IPS-18a (cell line): ENCODE measurements around the gene RNF123.
"Not testable (repeated sequence)": the region's sequence is repeated elsewhere in the genome, so short reads cannot be mapped to it uniquely, and the experiment has no call there.

Source experiments
- H3K27ac ChIP-seq: one replicate; pipeline ENCODE4 v1.5.1; 2013; ENCODE audit warnings: low read length
- H3K27me3 ChIP-seq: one replicate; pipeline ENCODE4 v1.6.1; 2013; ENCODE audit warnings: mild to moderate bottlenecking, low read length; ENCODE audit not compliant: control insufficient read depth, insufficient read depth
- H3K36me3 ChIP-seq: one replicate; pipeline ENCODE4 v1.6.1; 2013; ENCODE audit warnings: low read depth, low read length; ENCODE audit not compliant: control insufficient read depth
- H3K4me1 ChIP-seq: one replicate; pipeline ENCODE4 v1.6.1; 2013; ENCODE audit warnings: low read depth, low read length; ENCODE audit not compliant: control insufficient read depth
- H3K4me3 ChIP-seq: one replicate; pipeline ENCODE4 v1.5.1; 2013; ENCODE audit warnings: low read length
- H3K9ac ChIP-seq: one replicate; pipeline ENCODE4 v1.6.1; 2013; ENCODE audit warnings: mild to moderate bottlenecking, low read length, moderate library complexity
- H3K9me3 ChIP-seq: one replicate; pipeline ENCODE4 v1.6.1; 2013; ENCODE audit warnings: low read depth, low read length; ENCODE audit not compliant: control insufficient read depth

Gene RNF123

GRCh38 chr3:49685846-49686245 lies 3.5 kb upstream of the RNF123 start:
- not testable (repeated sequence) for H3K4me1 ChIP-seq, H3K27me3 ChIP-seq, H3K9me3 ChIP-seq, H3K27ac ChIP-seq, H3K9ac ChIP-seq, H3K4me3 ChIP-seq
- peaks cover 25% of the 10 kb centered on the region for H3K36me3 ChIP-seq

GRCh38 chr3:49686346-49686745 lies 3.0 kb upstream of the RNF123 start:
- H3K4me3 ChIP-seq: peak overlapping the region; percentile 75
- not testable (repeated sequence) for H3K27me3 ChIP-seq, H3K9me3 ChIP-seq, H3K9ac ChIP-seq, H3K4me1 ChIP-seq, H3K27ac ChIP-seq
- peaks cover 24% of the 10 kb centered on the region for H3K36me3 ChIP-seq

DNA sequence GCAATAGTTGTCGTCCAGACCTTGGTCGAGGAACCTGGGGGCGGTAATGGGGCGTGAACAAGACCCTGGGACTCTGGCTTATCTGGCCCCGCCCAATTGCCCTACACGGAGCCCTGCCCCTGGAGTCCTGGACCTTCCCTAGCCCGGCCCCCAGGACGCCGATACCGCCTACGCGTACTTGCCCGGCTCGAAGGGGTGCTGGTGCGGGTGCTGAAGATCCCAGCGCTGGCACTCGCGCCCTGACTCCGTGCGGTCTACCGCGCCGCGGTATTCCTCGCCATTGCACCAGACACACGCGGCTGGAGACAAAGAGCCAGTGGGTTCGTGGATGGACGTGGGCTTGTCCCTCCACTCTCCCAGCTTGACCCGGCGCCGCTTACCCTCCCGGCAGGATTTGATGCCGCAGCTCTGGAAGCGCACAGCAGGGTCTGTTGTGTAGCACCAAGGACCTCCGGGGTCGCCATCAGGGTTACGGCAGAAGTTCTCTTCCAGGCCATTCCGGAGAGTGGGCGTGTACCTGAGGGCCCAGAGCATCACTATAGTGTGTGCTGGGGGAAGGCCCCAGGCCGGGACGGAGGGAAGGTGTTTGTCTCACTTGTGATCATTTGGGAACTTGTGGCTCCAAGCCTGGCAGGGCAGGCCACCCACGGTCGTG lies 2.5 kb upstream of the RNF123 start:
- peak overlapping the region; percentile 75 for H3K4me3 ChIP-seq
- H3K9me3 ChIP-seq, H3K27me3 ChIP-seq, H3K4me1 ChIP-seq: not testable (repeated sequence)
- peaks cover 19% of the 10 kb centered on the region for H3K36me3 ChIP-seq
- peak overlapping the region; percentile 59 for H3K27ac ChIP-seq
- peak overlapping the region; percentile 50 for H3K9ac ChIP-seq

DNA sequence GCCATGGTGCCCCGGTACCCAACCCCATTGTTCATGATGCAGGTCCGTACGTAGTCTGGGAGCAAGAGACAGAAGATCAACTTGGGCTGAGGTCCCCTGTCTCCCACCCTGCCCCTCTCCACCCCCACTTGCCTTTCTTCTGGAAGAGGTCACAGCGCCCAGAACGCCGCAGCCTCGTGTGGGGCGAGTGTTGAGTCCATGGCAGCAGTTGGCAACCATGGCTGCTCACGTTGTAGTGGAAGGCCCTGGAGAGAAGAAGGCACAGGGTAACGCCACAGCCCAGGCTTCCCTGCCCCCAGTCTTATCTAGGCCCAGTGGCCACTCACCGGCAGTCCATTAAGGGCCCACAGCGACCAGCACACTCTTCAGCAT lies 1.9 kb upstream of the RNF123 start:
- not testable (repeated sequence) for H3K4me1 ChIP-seq, H3K27ac ChIP-seq, H3K9ac ChIP-seq, H3K9me3 ChIP-seq, H3K27me3 ChIP-seq
- peaks cover 14% of the 10 kb centered on the region for H3K36me3 ChIP-seq
- peak overlapping the region; percentile 75 for H3K4me3 ChIP-seq

- not testable (repeated sequence) for H3K27ac ChIP-seq, H3K9me3 ChIP-seq, H3K4me1 ChIP-seq, H3K36me3 ChIP-seq, H3K27me3 ChIP-seq
- Histone ChIP-seq H3K9ac (peak overlapping the region; percentile 82), H3K4me3 (peak overlapping the region; percentile 96)
Measured at GRCh38 chr3:49688338-49689045, 865 bp upstream of the RNF123 start.

DNA sequence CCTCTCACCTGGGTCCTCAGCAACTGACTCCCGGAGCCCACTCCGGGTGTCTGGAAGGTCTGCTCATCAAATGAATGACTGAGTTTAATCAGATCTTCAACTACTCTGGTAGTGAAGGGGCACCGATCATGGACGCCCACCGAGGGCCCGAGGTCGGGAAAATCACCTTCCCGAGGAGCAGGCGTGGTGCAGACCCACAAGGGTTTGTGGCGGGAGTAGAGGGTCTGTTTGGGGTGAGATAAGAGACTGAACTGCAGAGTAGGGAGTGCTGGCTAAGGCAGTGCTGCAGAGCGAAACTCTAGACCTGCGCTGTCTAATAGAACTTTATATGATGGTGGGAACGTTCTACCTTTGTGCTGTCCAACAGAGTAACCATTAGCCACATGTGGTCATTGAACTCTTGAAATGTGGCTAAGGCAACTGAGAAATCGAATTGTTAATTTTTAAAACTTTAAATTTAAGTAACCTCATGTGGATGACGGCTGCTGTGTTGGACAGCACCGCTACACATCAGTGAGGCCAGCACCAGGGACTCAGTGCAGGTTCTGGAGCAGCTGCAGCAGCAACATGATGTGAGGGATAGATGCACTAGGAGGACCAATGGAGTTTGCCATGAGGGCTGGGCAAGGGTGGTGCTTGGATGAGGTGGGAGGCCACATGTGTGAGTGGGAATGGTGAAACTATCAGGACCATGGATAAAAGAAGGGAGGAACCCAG lies 709 bp downstream of the RNF123 start:
- H3K36me3 ChIP-seq, H3K4me1 ChIP-seq, H3K27me3 ChIP-seq, H3K27ac ChIP-seq, H3K9me3 ChIP-seq: not testable (repeated sequence)
- peak overlapping the region; percentile 82 for H3K9ac ChIP-seq
- H3K4me3 ChIP-seq: peak overlapping the region; percentile 96

- not testable (repeated sequence) for H3K9ac ChIP-seq, H3K9me3 ChIP-seq, H3K36me3 ChIP-seq, H3K4me1 ChIP-seq, H3K27ac ChIP-seq, H3K27me3 ChIP-seq, H3K4me3 ChIP-seq
Measured at GRCh38 chr3:49690856-49691255, 1.5 kb downstream of the RNF123 start.

DNA sequence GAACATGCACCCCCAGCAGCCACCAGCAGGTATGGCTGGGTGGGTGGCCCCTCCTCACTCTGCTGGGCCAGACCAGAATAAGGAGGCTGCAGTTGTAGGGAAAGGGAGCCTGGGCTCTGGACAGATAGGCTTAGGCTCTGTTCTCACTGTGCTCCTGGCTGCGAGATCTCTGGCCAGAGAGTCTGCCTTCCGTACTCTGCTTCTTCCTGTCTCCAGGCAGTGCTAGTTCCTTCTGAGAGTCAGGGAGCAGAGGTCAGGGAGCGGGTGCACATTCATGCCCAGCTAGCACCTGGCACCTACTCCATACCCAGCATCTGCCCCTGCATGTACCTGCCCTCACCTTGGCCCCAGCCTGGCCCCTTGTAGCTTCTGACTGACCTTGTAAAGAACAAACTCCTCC lies 2.1 kb downstream of the RNF123 start:
- not testable (repeated sequence) for H3K4me3 ChIP-seq, H3K9ac ChIP-seq

GRCh38 chr3:49694409-49695070 lies 5.2 kb downstream of the RNF123 start:
- not testable (repeated sequence) for H3K36me3 ChIP-seq, H3K27ac ChIP-seq, H3K27me3 ChIP-seq, H3K9me3 ChIP-seq, H3K9ac ChIP-seq, H3K4me1 ChIP-seq, H3K4me3 ChIP-seq

More for the DNA sequence above, 2.1 kb downstream of the RNF123 start:
- H3K9me3 ChIP-seq, H3K27ac ChIP-seq, H3K36me3 ChIP-seq, H3K27me3 ChIP-seq, H3K4me1 ChIP-seq: not testable (repeated sequence)

DNA sequence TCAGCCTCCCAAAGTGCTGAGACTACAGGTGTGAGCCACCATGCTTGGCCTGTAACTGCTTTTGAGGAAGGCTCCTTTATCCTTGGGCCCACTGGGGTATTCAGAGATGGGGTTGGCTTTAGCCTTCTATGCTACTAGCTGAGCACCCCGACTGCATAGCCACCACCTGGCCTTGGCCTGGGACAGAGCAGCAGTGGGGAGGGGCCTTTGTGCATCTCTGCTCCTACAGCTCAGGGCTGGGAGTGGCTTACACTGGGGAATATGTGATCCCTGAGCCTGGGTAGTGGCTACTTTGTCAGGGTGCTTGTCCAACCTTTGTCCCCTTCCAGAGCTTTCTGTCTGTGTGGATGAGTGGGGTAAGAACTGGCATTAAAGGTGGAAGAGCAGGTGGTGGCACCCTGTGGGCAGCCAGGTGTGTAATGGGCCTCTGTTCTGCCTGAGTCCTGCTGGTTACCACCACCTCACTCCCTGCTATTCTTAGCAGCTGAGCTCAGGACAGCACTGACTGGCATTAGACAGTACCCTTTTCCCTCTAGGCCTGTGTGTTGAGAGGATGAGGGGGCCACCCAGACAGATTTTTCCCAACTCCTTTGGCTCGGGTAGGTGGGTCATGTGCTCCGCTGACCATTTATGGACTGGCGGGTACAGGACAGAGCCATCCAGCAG lies 6.1 kb downstream of the RNF123 start:
- not testable (repeated sequence) for H3K27ac ChIP-seq, H3K4me1 ChIP-seq, H3K4me3 ChIP-seq, H3K36me3 ChIP-seq, H3K27me3 ChIP-seq, H3K9me3 ChIP-seq, H3K9ac ChIP-seq

GRCh38 chr3:49699281-49699979 lies 10.1 kb downstream of the RNF123 start:
- no peaks in the 10 kb centered on the region for H3K27me3 ChIP-seq
- no peak overlapping the region for H3K27ac ChIP-seq
- no peaks in the 10 kb centered on the region for H3K4me1 ChIP-seq
- H3K9ac ChIP-seq: no peak overlapping the region
- no peaks in the 10 kb centered on the region for H3K9me3 ChIP-seq
- H3K36me3 ChIP-seq: no peaks in the 10 kb centered on the region
- H3K4me3 ChIP-seq: no peak overlapping the region
